NCI-H226 (cell line): ENCODE measurements around the gene ZBTB7C.

ENCODE experiments used
- DNase-seq: peaks from one replicate; pipeline ENCODE4 v3.0.0-alpha.2; 2015

Gene ZBTB7C

DNA sequence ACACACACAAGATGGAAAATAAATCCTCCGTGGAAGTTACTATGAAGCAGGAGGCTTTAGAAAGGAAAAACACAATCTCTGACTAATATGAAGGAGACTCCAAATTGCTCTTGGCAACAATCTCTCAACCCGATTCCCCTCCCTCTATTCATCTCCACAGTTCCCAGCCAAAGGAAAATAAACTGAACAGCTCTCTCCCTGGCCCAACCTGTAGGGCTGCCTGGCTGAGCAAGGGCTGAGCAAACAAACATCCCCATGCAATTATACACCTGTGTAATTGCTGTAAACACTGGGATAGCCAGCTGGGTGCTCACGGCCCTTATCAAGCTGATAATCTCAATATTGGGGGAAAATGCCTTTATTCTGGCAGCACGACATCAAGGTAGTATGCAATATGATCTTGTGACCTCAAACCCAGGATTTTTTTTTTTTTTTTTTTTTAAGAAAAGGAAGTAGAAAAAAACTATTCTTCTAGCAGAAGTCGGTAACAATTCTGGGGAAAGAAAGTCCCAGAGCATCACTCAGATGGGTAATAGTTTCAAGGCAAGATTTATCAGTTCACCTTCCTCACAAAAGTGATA, 275.4 kb downstream of the ZBTB7C start:
- DNase-seq: peak; percentile 22

- DNase-seq: peak; percentile 52
These were observed 276.2 kb downstream of the ZBTB7C start for GRCh38 chr18:48132797-48133655.

GRCh38 chr18:48131042-48131441, 278.1 kb downstream of the ZBTB7C start:
- DNase-seq: no peak

DNA sequence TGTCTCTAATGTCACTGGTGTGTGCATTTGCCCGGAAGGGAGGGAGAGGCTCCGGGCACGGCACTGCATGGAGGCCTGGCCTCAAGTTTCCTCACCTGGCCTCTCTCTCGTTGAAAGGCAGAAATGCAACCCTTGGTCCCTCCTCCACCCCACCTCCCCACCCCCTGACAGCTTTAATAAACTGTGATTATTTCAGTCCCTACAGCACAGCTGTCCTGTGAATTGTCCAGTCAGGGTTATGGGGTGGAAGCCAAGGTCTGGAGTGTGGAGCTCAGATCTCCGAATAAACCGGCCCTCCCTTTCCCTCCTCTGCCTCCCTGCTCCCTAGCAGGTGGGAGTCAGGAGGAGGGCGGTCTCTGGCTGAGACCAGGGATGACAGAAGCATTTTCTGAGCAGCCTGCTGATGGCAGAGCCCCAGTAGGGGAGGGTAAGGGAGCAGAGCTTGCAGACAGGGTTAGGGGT, 279.5 kb downstream of the ZBTB7C start:
- no peak for DNase-seq

GRCh38 chr18:48127606-48128005, 281.6 kb downstream of the ZBTB7C start:
- DNase-seq: no peak

DNA sequence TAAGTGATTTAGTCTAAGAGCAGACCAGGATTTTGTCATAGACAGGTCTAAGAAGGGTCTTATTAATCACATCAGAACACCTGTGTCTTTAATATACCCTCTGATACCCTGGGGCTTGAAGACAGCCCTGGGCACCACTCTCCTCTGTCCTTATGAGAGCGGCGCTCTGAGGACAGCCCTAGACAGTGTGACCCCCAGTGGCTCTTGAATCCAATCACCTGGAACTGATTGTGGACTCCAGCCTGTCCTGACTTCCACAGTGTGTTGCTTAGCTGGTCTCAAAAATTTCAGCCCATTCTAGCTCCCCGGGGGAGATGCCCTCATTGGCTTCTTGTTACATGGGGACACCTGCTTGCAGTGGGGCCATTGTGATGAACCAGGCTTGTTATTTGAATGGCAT, 282.9 kb downstream of the ZBTB7C start:
- DNase-seq: no peak

- DNase-seq: peak; percentile 37
These were observed 283.5 kb downstream of the ZBTB7C start for GRCh38 chr18:48125724-48126123.

DNA sequence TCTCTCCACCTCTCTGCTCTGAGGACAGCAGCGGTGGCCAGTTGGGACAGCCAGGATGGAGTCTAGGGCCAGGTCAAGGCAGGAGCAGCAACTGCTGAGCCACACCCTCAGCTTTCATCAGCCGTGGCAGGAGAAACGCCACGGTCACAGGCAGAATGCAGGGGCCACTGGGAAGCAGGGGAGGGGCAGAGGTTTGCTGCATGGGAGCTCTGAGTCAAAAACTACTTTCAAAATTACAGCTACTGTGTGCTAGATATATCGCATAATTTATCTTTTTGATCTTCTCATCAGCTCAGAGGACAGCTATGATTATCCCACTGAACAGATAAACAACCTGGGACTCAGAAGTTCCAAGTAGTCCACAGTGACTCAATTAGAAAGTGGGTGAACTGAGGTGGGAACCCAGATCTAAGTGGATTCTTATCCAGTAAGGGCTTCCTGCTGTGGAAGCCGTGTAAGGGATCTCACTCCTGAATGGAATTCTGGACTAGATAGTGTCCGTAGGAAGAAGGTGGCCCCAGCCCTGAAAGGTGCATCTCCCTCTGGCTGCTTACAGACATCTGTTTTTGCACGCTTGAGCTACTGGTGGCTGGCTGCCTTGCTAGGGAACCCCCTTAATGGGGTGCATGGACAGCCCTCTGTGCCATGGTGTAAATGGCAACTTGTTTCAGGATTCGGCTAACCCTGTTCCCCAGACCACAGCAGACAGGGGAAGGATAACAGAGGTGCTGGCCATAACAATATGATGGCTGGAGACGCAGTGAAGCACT, 284.1 kb downstream of the ZBTB7C start:
- no peak for DNase-seq

GRCh38 chr18:48123941-48124340, 285.2 kb downstream of the ZBTB7C start:
- DNase-seq: no peak

DNA sequence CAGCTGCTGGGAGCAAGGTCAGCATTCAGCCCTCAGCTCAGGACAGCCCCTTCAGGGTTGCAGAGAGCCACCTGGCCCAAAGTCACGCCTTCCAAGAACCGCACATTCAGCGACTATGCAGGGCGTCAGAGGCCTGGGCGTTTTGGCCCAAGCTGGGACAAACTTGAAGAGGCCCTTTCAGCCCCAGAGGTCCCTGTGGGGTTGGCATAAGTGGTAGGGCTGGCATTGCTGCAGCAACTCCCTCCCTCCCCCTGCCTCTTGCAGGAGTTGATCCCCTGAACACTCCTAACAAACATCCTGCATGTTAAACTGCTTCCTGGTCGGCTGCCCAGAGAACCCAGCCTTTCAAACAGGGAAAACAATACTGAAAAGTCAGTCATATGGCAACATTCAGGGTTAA, 285.9 kb downstream of the ZBTB7C start:
- no peak for DNase-seq

- DNase-seq: no peak
These were observed 286.4 kb downstream of the ZBTB7C start for GRCh38 chr18:48122816-48123215.

DNA sequence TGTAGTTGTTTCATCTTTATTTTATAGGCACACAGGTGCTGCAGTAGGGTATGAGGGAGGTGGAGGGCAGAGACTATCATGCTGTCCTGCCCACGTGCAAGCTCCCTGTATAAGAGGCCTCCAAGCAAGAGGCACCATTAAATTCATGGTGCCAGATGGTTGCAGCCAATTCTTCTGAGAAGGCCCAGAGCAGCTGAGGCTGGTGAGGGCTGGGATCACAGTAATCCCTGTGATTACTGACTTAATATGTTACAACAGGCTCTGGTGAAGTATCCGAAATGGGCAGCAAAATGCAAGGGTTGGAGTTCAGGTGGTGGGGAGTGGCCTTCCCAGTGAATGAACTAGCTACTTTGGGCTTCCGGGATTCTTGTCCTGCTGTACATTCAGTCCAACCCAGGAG, 286.8 kb downstream of the ZBTB7C start:
- no peak for DNase-seq

DNA sequence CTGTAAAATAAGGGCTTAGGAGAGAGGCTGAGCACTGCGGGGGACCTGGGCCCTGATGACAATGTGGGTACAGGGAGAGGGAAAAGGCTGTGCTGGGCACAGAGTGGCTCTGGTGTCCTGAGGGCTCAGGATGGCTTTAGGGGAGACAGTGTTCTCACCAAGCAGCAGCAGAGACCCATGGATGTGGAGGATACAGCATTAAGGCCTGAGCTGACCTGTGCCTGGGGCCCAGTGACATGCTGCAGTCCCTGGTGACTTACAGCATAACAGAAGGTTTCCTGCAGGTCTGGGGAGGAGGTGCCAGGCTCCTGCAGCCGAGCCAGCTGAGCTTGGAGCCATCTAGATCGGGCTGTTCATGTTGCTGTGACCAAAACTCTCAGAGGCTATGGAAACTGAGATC, 287.4 kb downstream of the ZBTB7C start:
- DNase-seq: no peak

- peak; percentile 20 for DNase-seq
These were observed 290.0 kb downstream of the ZBTB7C start for GRCh38 chr18:48119204-48119603.

DNA sequence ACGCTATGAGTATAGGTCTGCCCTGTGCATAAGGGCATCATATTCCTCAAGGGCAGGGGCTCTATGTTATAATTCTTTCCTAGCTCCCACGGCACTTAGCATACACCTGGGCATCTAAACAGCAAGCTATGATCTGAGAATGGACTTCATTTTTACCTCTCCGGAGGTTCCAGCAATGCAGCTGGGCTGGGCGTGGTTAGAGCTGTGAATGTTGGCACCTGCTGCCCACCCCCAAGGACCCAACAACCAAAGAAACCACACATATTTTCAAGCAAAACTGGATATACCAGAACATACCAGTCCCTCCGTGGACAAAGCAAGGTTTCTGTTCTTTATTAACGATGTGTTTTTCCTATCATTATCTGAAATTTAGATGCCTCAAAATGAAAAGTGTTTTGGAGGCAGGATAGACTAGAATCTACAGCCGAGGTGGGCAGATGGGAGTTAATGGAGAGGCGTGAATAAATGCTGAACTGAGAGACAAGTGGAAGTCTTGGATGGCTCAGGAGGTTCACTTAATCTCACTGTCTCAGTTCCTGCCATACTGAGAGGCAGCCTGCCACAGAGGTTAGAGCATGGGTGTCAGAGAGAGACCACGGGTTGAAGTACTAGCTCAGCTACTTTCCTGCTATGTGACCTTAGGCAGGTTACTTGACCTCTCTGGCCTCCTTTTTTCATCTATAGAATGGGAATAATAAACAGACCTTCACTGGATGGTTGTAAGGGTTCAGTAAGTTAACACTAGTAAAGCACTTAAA, 292.1 kb downstream of the ZBTB7C start:
- DNase-seq: no peak

DNA sequence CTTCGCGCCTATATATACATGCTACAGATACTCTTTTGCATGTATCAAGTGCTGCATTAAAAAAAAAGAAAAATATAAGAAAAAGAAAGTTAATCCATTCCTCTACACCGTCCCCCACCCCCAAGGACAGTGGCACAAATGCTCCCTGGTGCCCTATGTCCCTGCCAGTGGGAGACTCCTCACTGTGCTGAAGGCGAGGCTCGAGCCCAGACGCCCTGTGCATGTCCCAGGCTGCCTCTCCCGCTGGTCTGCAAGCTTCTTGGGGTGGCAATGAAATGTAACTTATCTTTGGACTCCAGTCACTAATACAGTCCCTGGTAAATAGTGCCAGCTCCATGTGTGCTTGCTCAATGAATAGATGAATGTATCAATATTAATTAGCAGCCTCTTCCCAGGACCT, 293.2 kb downstream of the ZBTB7C start:
- no peak for DNase-seq

DNA sequence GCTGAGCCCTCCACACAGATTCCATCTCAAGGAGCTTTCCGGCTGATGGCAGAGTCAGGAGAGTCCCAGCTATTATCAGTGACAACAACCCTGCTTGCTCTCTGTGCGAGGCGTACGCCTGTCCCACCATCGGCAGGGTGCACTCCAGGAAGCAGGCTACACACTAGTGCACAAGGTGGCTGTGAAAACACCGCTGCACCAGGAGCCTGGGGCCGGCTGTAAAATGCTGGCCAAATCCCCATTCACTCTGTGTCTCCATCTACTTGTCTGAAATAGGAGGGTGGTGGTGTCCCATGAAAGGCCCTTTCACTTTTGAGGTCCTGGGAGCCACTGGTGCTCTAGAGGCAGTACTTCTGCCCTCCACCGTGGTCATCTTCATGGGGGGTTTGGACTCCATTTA, 295.5 kb downstream of the ZBTB7C start:
- no peak for DNase-seq

GRCh38 chr18:48111587-48111986, 297.6 kb downstream of the ZBTB7C start:
- no peak for DNase-seq

GRCh38 chr18:48110797-48111196, 298.4 kb downstream of the ZBTB7C start:
- DNase-seq: no peak

- DNase-seq: no peak
These were observed 299.2 kb downstream of the ZBTB7C start for GRCh38 chr18:48109961-48110493.

DNA sequence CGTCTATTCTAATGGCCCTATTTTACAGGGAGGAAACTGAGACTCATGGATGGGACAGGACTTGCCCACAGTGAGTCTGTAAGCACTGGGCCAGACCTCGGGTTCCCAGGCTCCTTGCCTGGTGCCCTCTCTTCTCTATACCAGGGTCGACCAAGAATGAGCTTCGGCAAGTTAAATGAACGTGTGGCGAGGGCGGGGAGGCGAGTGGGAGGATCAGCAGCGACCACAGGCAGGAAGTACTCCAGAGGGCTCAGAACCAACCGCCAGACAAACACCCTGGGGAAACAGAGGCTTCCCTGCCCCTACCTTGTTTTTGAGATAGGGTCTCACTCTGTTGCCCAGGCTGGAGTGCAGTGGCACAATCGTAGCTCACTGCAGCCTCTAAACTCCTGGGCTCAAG, 301.0 kb downstream of the ZBTB7C start:
- no peak for DNase-seq

DNA sequence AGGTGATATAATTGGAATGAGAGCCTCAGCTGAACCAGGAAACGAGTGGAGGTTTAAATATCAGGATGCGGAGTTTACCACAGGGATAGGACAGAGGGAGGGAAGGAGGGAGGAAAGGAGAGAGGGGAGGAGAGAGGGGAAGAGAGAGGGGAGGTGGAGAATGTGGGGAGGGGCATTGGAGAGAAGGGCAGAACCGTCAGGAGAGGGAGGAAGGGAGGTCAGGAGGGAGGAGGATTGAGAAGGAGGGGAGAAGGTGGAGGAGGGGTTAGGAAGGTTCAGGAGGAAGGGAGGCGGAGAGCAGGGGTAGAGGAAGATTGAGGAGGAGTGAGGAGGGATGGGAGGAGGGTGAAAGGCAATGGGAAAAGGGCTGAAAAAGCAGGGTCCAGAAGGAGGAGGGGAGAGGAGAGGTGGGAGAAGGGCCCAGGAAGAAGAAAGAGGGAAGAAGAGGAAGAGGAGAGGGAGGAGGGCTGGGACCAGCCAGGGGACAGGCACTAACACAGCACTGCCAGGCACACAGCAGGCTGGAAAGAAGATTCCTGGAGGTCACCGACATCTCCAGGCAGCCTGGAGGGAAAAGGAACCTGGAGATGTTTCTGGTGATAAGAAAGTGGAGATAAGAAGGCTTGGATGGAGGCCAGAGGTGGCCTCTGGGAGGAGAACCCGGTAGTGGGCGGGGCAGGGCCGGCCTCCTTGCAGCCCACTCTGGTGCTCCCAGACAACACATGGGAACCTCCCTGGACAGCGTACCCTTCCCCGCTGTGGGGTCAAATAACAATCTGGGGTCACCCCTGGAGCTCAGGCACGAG, 302.0 kb downstream of the ZBTB7C start:
- DNase-seq: no peak
